Measurements from ENCODE around the gene KRTAP5-4. TPM values are rescaled to one million over a fixed set of nuclear protein-coding genes. Genes with fewer than 3 reads are reported as not detected.

The KRTAP5-4 gene
- polyA plus RNA-seq, 1 donor, result not detected

- DNase-seq, result no peak
Observed at GRCh38 chr11:1571760-1572196, 50.2 kb downstream of the KRTAP5-4 start.

Other genes with a start within 250 kb of the KRTAP5-4 start
- gene BRSK2, start 232.2 kb downstream of the KRTAP5-4 start, polyA plus RNA-seq (ENCODE audit: insufficient read length), result 1.1 TPM
- gene MOB2, start 135.4 kb downstream of the KRTAP5-4 start, polyA plus RNA-seq (ENCODE audit: insufficient read length), result 24.8 TPM
- 28.4 TPM for gene DUSP8, start 49.9 kb downstream of the KRTAP5-4 start, polyA plus RNA-seq (ENCODE audit: insufficient read length)
- gene KRTAP5-1, start 36.9 kb downstream of the KRTAP5-4 start, polyA plus RNA-seq (ENCODE audit: insufficient read length), result 1.4 TPM
- not detected for gene KRTAP5-2, start 23.8 kb downstream of the KRTAP5-4 start, polyA plus RNA-seq (ENCODE audit: insufficient read length)
- not detected for gene KRTAP5-3, start 13.7 kb downstream of the KRTAP5-4 start, polyA plus RNA-seq (ENCODE audit: insufficient read length)
- not detected for gene KRTAP5-5, start 7.6 kb upstream of the KRTAP5-4 start, polyA plus RNA-seq (ENCODE audit: insufficient read length)
- gene KRTAP5-6, start 75.1 kb upstream of the KRTAP5-4 start, polyA plus RNA-seq (ENCODE audit: insufficient read length), result 0.49 TPM
- 0.19 TPM for gene IFITM10, start 128.5 kb upstream of the KRTAP5-4 start, polyA plus RNA-seq (ENCODE audit: insufficient read length)
- 137 TPM for gene CTSD, start 141.8 kb upstream of the KRTAP5-4 start, polyA plus RNA-seq (ENCODE audit: insufficient read length)
- 0.44 TPM for gene SYT8, start 212.9 kb upstream of the KRTAP5-4 start, polyA plus RNA-seq (ENCODE audit: insufficient read length)
- gene TNNI2, start 216.8 kb upstream of the KRTAP5-4 start, polyA plus RNA-seq (ENCODE audit: insufficient read length), result 3,747 TPM
- 77.7 TPM for gene LSP1, start 230.9 kb upstream of the KRTAP5-4 start, polyA plus RNA-seq (ENCODE audit: insufficient read length)